Stimulated activated CD4-positive, alpha-beta T cell treated with anti-CD3 and anti-CD28 coated beads, Interleukin-4, amount 100 ng/mL, for 1 hour (primary cell): ENCODE measurements around the gene WDR88.
"Not testable (repeated sequence)": the region's sequence is repeated elsewhere in the genome, so short reads cannot be mapped to it uniquely, and the experiment has no call there.

ENCODE experiments used
- DNase-seq: peaks from one replicate; pipeline ENCODE4 v3.0.0-alpha.2; 2020

WDR88 gene

GRCh38 chr19:33174186-33174585, 42.3 kb downstream of the WDR88 start:
- DNase-seq: no peak

- DNase-seq: no peak
Measured at GRCh38 chr19:33175156-33175782, 43.4 kb downstream of the WDR88 start.

- no peak for DNase-seq
Measured at GRCh38 chr19:33175886-33176669, 44.2 kb downstream of the WDR88 start.

GRCh38 chr19:33176670-33177416, 44.9 kb downstream of the WDR88 start:
- DNase-seq: peak; percentile 94

- DNase-seq: no peak
Measured at GRCh38 chr19:33177417-33177979, 45.6 kb downstream of the WDR88 start.

GRCh38 chr19:33186431-33187182, 54.7 kb downstream of the WDR88 start:
- DNase-seq: no peak

- no peak for DNase-seq
Measured at GRCh38 chr19:33187183-33187540, 55.2 kb downstream of the WDR88 start.

- DNase-seq: no peak
Measured at GRCh38 chr19:33189453-33189852, 57.5 kb downstream of the WDR88 start.

- DNase-seq: not testable (repeated sequence)
Measured at GRCh38 chr19:33191092-33191491, 59.2 kb downstream of the WDR88 start.

- no peak for DNase-seq
Measured at GRCh38 chr19:33191501-33191900, 59.6 kb downstream of the WDR88 start.

- DNase-seq: no peak
Measured at GRCh38 chr19:33192010-33192409, 60.1 kb downstream of the WDR88 start.

GRCh38 chr19:33193269-33193864, 61.5 kb downstream of the WDR88 start:
- no peak for DNase-seq

- no peak for DNase-seq
Measured at GRCh38 chr19:33193865-33194362, 62.0 kb downstream of the WDR88 start, which contains the start of gene LRP3. Gene LRP3 (plus strand): TSS chr19:33194330. CDS start chr19:33194786, 456 bp downstream.

GRCh38 chr19:33194532-33194885, 62.6 kb downstream of the WDR88 start:
- DNase-seq: no peak

- no peak for DNase-seq
Measured at GRCh38 chr19:33194886-33195644, 63.2 kb downstream of the WDR88 start.

GRCh38 chr19:33195645-33196347, 63.9 kb downstream of the WDR88 start:
- no peak for DNase-seq

GRCh38 chr19:33196446-33197193, 64.7 kb downstream of the WDR88 start:
- no peak for DNase-seq

GRCh38 chr19:33197591-33198000, 65.7 kb downstream of the WDR88 start:
- no peak for DNase-seq

GRCh38 chr19:33198169-33198568, 66.3 kb downstream of the WDR88 start:
- DNase-seq: no peak
